Endothelial cell of umbilical vein (primary cell): ENCODE measurements around the gene CNTNAP2. TPM values are rescaled to one million over a fixed set of nuclear protein-coding genes. Genes with fewer than 3 reads are reported as not detected.

ENCODE experiments used
- BruUV-seq: library from RNA; stranded (reverse); fragments of 400-500 nt; replicated peaks from 2 replicates; lab custom pipeline; 2021; lab: Mats Ljungman, UMichigan
- CTCF ChIA-PET: fragments of 300-600, 350-600 bp; sonication (Branson Sonifier 250); formaldehyde crosslinking; loops from one replicate; lab custom pipeline; 2021; ENCODE audit warnings: antibody characterized with exemption, inconsistent platforms; lab: Charles Lee
- POLR2A ChIA-PET: fragments of 300-600, 350-600 bp; sonication (Branson Sonifier 250); formaldehyde crosslinking; loops from one replicate; lab custom pipeline; 2021; ENCODE audit warnings: antibody characterized with exemption, inconsistent platforms; lab: Charles Lee
- DNase-seq: peaks from one replicate; pipeline ENCODE4 v3.0.0-alpha.2; 2011; ENCODE audit warnings: low read depth, low spot score
- FAIRE-seq: peaks from 2 replicates; lab custom pipeline; 2011; peaks lifted over from hg19 to GRCh38; lab: Jason Lieb, UNC
- H2AFZ ChIP-seq: 2 replicates; pipeline ENCODE4 v1.6.0; 2012; ENCODE audit warnings: low read depth, low read length, control low read depth, inconsistent platforms
- H3K27ac ChIP-seq: 2 replicates; pipeline ENCODE4 v1.5.1; 2011; ENCODE audit warnings: low read depth, mild to moderate bottlenecking, control low read depth, low read length, moderate library complexity; ENCODE audit not compliant: insufficient read depth
- H3K27me3 ChIP-seq, 2 experiments: 2 replicates each; pipeline versions ENCODE4 v1.6.0 to v1.6.1; 2011; ENCODE audit warnings: low read length in 2 of 2, mixed read lengths in 1 of 2; ENCODE audit not compliant: control insufficient read depth in 2 of 2, insufficient read depth in 2 of 2
- H3K36me3 ChIP-seq, 2 experiments: 2 replicates in 1 of 2; 3 replicates in 1 of 2; pipeline ENCODE4 v1.5.1; 2011; ENCODE audit warnings: low read length in 2 of 2, mild to moderate bottlenecking in 1 of 2, moderate library complexity in 1 of 2; ENCODE audit not compliant: control insufficient read depth in 2 of 2, insufficient read depth in 2 of 2; ENCODE audit errors: extremely low read depth in 1 of 2
- H3K4me1 ChIP-seq: 3 replicates; pipeline ENCODE4 v1.5.1; 2011; ENCODE audit warnings: mild to moderate bottlenecking, low read length; ENCODE audit not compliant: control insufficient read depth, insufficient read depth; ENCODE audit errors: extremely low read depth
- H3K4me2 ChIP-seq: 2 replicates; pipeline ENCODE4 v1.6.1; 2011; ENCODE audit warnings: low read length, control low read depth, mixed read lengths; ENCODE audit not compliant: insufficient read depth
- H3K4me3 ChIP-seq, 3 experiments: fragments of 200-600 bp in 1 of 3; sonication (generic), shearing (Covaris generic) in 1 of 3; replicated peaks in 1 of 3; 2 replicates each; pipeline ENCODE4 v1.5.1; 2011 to 2016; ENCODE audit warnings: control low read depth in 3 of 3, low read length in 3 of 3, mild to moderate bottlenecking in 2 of 3, inconsistent platforms in 1 of 3, low read depth in 1 of 3, moderate library complexity in 1 of 3; ENCODE audit not compliant: insufficient read depth in 1 of 3
- H3K79me2 ChIP-seq: 2 replicates; pipeline ENCODE4 v1.6.0; 2012; ENCODE audit warnings: low read length, inconsistent platforms; ENCODE audit not compliant: control insufficient read depth, insufficient read depth
- H3K9ac ChIP-seq: replicated peaks from 2 replicates; pipeline ENCODE3; 2011; ENCODE audit warnings: low read length, control low read depth; ENCODE audit not compliant: insufficient read depth; ENCODE audit errors: extremely low read depth
- H3K9me1 ChIP-seq: replicated peaks from 3 replicates; pipeline ENCODE4 v1.6.0; 2011; ENCODE audit warnings: mild to moderate bottlenecking, low read length; ENCODE audit not compliant: control insufficient read depth, insufficient read depth; ENCODE audit errors: extremely low read depth
- H3K9me3 ChIP-seq: replicated peaks from 2 replicates; pipeline ENCODE4 v1.5.1; 2012; ENCODE audit warnings: low read length, inconsistent platforms; ENCODE audit not compliant: control insufficient read depth, insufficient read depth
- H4K20me1 ChIP-seq: replicated peaks from 2 replicates; pipeline ENCODE3; 2011; ENCODE audit warnings: mild to moderate bottlenecking, low read length; ENCODE audit not compliant: control insufficient read depth, insufficient read depth; ENCODE audit errors: extremely low read depth
- CTCF ChIP-seq, 2 donors: IDR thresholded peaks; 1 replicate in 1 of 2; 2 replicates in 1 of 2; pipeline ENCODE4 v1.5.1; 2011; ENCODE audit warnings: low read length in 2 of 2, mild to moderate bottlenecking in 2 of 2, moderate library complexity in 2 of 2, control low read depth in 1 of 2, inconsistent platforms in 1 of 2, low read depth in 1 of 2; ENCODE audit not compliant: insufficient read depth in 1 of 2; ENCODE audit errors: extremely low read depth in 1 of 2
- EZH2 ChIP-seq: IDR thresholded peaks from 2 replicates; pipeline ENCODE4 v1.6.1; 2012; ENCODE audit warnings: borderline replicate concordance, low read depth, mild to moderate bottlenecking, moderate library complexity, low read length, inconsistent platforms; ENCODE audit not compliant: severe bottlenecking
- FOS ChIP-seq: IDR thresholded peaks from 2 replicates; pipeline ENCODE4 v1.6.1; 2011; ENCODE audit warnings: mild to moderate bottlenecking, low read length, moderate library complexity, borderline replicate concordance; ENCODE audit not compliant: insufficient read depth
- GATA2 ChIP-seq: IDR thresholded peaks from 2 replicates; pipeline ENCODE4 v1.7.0; 2011; ENCODE audit warnings: low read depth, mild to moderate bottlenecking, moderate library complexity, mixed read lengths, low read length; ENCODE audit not compliant: insufficient read length, insufficient read depth
- JUN ChIP-seq: IDR thresholded peaks from 2 replicates; pipeline ENCODE4 v1.6.1; 2011; ENCODE audit warnings: borderline replicate concordance, low read depth; ENCODE audit not compliant: insufficient read length, insufficient read depth
- MYC ChIP-seq: IDR thresholded peaks from one replicate; pipeline ENCODE4 v1.6.1; 2011; ENCODE audit warnings: mild to moderate bottlenecking, low read depth, low read length
- POLR2A ChIP-seq: IDR thresholded peaks from 2 replicates; pipeline ENCODE4 v1.6.1; 2012; ENCODE audit warnings: low read depth, mild to moderate bottlenecking, control low read depth, low read length
- POLR2AphosphoS5 ChIP-seq: IDR thresholded peaks from 2 replicates; pipeline ENCODE4 v1.6.1; 2012; ENCODE audit warnings: low read depth, mild to moderate bottlenecking, control low read depth, low read length, moderate library complexity; ENCODE audit not compliant: insufficient read depth
- dilution Hi-C: fragments of 300-500 bp; cut with MboI; formaldehyde crosslinking; loops from one replicate; pipeline ENCODE4 v1.15.0; 2019; ENCODE audit warnings: low sequenced_read_pairs; ENCODE audit not compliant: extremely low pct_ligation_motif_present
- intact Hi-C: fragments of 100-400 bp; cut with micrococcal nuclease; formaldehyde crosslinking; loops from one replicate; pipeline ENCODE4 v1.10.0; 2022
- polyA plus RNA-seq, 4 experiments: library from polyadenylated mRNA; depleted of rRNA in 3 of 4; stranded (reverse) in 3 of 4; unstranded in 1 of 4; fragments of >200 nt; gene quantifications; 2 replicates each; pipeline versions ENCODE4 v1.2.1 to v1.2.3, GENCODE V29; 2011 to 2012; ENCODE audit warnings: missing spikeins in 1 of 4
- total RNA-seq: library from RNA; stranded (reverse); gene quantifications from 2 replicates; pipeline ENCODE4 v1.2.3, GENCODE V29; 2021
- TF ChIP-seq, protein P1 (sequence below): IDR thresholded peaks from 2 replicates; pipeline ENCODE4 v1.6.1; 2011; ENCODE audit not compliant: insufficient read depth, insufficient read length

CNTNAP2 gene
- total and polyA plus RNA-seq, 2 donors (not counting 3 experiments of a cell fraction or from before 2014, with no cell fraction given), result not detected

DNA sequence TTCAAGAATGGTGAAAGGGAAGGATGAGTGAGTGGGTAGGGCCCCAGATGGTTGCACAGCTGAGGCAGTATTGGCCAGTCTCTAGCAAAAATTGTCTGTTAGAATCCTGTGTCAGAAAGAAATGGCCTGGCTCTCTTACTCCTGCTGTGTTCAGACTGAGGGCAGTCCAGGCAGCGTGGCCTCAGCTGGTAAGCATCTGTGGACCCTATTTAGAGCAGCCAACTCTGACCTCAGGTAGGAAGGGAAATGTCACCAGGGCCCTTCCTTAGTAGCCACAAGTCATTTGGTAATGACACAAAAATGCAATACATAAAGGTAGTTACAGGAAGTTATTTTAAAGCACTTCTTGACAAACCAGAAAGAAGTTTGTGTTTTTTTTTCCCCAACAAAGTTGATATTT lies 1194.7 kb downstream of the CNTNAP2 start:
- dilution Hi-C loops, result no loop called here
- Histone ChIP-seq H3K4me2 (no peak overlapping the region), H3K9me3 (peaks cover 3% of the 10 kb centered on the region), H3K9me1 (no peaks in the 10 kb centered on the region), H4K20me1 (no peaks in the 10 kb centered on the region), H3K27ac (no peak overlapping the region), H3K27me3 (no peaks in the 10 kb centered on the region), H3K4me3 (no peak overlapping the region), H3K36me3 (no peaks in the 10 kb centered on the region), H3K9ac (no peak overlapping the region), H3K4me1 (no peaks in the 10 kb centered on the region), H3K79me2 (no peaks in the 10 kb centered on the region), H2AFZ (no peak overlapping the region)
- ChIA-PET POLR2A (no interaction called here), CTCF (no interaction called here)
- intact Hi-C loops, result no loop called here
- TF ChIP-seq MYC (no peak), POLR2AphosphoS5 (no peak), GATA2 (no peak), CTCF (IDR thresholded peaks at IDR 0.05; ENCODE audit: extremely low read depth in 1 of 2, insufficient read depth in 1 of 2, low read depth in 1 of 2, low read length in 2 of 2) (no peak), JUN (no peak), FOS (no peak), EZH2 (no peak), POLR2A (no peak)
- TF ChIP-seq, protein P1, sequence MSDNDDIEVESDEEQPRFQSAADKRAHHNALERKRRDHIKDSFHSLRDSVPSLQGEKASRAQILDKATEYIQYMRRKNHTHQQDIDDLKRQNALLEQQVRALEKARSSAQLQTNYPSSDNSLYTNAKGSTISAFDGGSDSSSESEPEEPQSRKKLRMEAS, result no peak
- no peak for DNase-seq
- no TSS peak for BruUV-seq
- no peak for FAIRE-seq
